ENCODE measurements around the gene STXBP1.
"Not testable (repeated sequence)": the region's sequence is repeated elsewhere in the genome, so short reads cannot be mapped to it uniquely, and the experiment has no call there.

The STXBP1 gene

GRCh38 chr9:127611899-127612790 is at the start of gene STXBP1:
Gene STXBP1, plus strand, starts transcription at chr9:127612277. Its CDS starts 127 bp downstream, at chr9:127612404.
- peak; percentile 80 for DNase-seq

- DNase-seq: no peak
Measured at GRCh38 chr9:127562279-127562796, 49.7 kb upstream of the STXBP1 start.

GRCh38 chr9:127562841-127563401 is 49.2 kb upstream of the STXBP1 start:
- DNase-seq: no peak

- no peak for DNase-seq
Measured at GRCh38 chr9:127563579-127563978, 48.5 kb upstream of the STXBP1 start.

GRCh38 chr9:127565231-127565630 is 46.8 kb upstream of the STXBP1 start:
- no peak for DNase-seq

GRCh38 chr9:127566351-127567001 is 45.6 kb upstream of the STXBP1 start:
- no peak for DNase-seq

GRCh38 chr9:127567035-127567729 is 44.9 kb upstream of the STXBP1 start:
- DNase-seq: no peak

- no peak for DNase-seq
Measured at GRCh38 chr9:127567730-127568617, 44.1 kb upstream of the STXBP1 start.

- no peak for DNase-seq
Measured at GRCh38 chr9:127568618-127568970, 43.5 kb upstream of the STXBP1 start.

GRCh38 chr9:127568971-127569885 is 42.8 kb upstream of the STXBP1 start:
- peak; percentile 86 for DNase-seq

GRCh38 chr9:127569886-127570401 is 42.1 kb upstream of the STXBP1 start:
- DNase-seq: peak; percentile 81

- no peak for DNase-seq
Measured at GRCh38 chr9:127570533-127571111, 41.5 kb upstream of the STXBP1 start.

GRCh38 chr9:127571971-127572370 is 40.1 kb upstream of the STXBP1 start:
- no peak for DNase-seq

GRCh38 chr9:127572961-127573721 is 38.9 kb upstream of the STXBP1 start:
- peak; percentile 68 for DNase-seq

- DNase-seq: peak; percentile 93
Measured at GRCh38 chr9:127574072-127574993, 37.7 kb upstream of the STXBP1 start.

GRCh38 chr9:127575875-127576778 is 36.0 kb upstream of the STXBP1 start:
- DNase-seq: no peak

GRCh38 chr9:127577194-127577593 is 34.9 kb upstream of the STXBP1 start:
- DNase-seq: not testable (repeated sequence)
